Endothelial cell of hepatic sinusoid (primary cell): Measurements from ENCODE around the gene BUB1B.

Source experiments
- in situ Hi-C: cut with HindIII; loops from 2 replicates; pipeline ENCODE4 v1.10.0; 2017; ENCODE audit warnings: low sequenced_read_pairs

BUB1B gene

DNA sequence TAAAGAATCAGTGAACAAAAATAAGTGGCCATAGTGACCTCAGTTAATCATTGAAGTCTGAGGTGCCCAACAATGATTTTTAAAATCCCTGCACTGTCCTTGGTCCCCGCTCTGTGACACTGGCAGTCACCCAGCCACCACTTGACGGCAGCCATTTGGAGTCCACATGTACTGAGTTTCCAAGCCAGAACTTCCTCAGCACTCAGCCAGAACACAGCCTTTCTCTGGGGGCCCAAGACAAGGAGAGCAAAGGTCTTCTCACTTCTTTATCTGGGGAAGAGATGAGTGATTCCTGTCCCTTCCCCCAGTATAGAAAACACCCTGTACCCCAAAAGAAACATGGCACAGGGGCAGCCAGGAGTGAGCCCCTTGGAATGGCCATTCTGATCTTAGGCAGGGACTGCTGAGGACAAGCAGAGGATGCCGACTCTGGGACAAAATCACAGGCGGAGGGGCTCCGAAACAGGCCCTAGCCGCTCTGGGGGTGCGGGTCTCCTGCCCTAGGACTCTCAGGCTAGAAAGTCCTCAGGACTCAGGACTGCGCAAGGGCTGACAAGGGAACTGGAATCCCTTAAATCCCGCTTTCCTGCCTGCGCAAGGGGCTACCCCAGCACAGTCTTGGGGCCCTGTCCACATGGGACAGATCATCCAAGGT lies 90.7 kb downstream of the BUB1B start:
- in situ Hi-C loops, result no loop called here

DNA sequence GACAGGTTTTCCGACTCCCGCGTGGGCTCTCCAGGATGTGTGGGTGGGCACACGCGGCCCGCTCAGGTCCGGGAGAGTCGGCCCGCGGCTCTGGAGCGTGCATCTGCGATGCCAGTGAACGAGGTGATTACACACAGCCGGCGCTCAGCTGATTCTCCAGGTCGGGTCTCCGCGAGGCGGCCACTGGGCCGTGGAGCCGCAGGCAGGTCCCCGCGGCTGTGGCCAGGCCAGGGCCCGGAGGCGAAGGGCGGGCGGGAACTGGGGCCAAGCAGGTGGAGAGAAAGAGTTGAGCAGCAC lies 91.2 kb downstream of the BUB1B start:
- in situ Hi-C loops, result no loop called here

DNA sequence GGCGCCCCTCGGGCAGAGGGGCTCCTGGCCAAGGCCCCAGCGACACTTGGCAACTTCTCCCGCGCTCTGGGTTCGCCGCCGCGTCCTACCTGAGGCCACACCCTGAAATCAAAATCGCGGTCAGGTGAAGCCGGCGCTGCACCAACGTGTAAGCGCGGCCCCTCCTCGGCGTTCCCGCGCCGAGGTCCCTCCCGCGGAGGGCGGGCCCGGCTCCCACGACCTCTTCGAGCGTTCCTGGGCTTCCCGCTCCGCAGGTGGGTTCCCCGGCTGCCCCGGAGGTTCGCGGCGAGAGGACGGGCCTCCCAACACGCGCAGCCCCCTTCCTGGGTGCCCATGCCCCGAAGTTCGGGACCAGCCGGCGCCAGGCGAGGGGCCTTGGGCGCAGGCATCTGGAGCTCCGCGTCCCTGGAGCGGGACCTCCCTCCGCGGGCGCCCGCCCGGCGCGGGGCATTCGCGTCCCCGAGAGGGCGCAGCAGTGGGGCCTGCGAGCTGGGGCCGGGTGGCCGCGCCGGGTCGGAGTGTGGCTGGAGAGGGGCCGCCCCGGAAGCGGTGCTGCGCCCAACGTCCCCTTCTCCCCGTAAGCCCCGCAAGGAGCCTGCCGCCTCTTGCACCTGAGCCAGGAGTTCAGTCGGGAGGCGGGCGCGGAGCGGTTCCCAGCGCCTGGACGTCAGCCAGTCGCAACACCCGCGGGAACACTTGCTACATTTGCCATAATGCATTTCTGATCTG lies 91.7 kb downstream of the BUB1B start:
- in situ Hi-C loops, result no loop called here

DNA sequence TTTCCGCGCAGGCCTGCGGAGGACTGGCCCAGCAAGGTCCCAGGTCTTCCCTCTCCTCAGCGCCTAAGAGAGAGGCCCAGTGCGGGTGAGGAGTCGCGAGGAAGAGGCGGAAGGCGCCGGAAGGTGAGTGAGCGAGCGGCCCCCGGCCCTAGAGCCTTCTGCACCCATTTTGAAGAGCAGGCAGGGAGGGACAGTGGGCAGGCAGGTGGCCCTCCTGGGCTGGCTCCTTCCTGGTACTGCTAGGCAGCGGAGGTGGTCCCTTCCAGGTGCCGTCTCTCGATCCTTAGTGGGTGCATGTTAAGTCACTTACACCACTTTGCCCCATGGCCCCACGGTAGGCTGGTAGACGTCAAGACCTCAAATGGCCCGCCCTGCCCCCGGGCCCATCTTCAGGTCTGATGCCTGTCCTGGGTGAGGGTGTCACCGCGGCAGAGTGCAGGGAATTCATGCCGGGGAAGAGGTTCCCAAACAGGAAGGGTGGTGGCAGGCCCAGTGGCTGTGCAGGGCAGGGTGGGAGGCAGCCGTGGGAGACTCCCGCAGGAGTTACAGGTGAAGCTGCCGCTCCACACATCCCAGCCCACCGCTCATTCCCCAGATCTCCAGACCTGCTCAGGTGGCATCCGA lies 92.4 kb downstream of the BUB1B start:
- in situ Hi-C loops, result no loop called here

DNA sequence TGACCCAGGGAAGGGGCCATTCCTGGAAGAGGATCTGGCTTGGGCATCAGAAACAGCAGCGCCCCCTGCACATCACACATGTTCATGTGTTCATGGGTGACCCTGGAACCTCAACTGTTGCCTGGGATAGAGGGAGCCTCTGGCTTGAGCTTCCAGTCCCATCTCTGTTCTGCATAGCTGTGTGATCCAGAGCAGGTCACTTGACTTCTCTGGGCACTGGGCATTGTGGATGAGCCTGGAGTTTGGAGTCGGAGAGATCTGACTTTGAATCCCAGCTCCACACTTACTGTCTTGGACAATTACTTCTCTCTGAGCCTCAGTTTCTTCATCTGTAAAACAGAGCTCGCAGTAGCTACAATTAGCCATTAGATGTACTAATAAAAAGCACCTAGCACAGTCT lies 93.6 kb downstream of the BUB1B start:
- in situ Hi-C loops, result no loop called here

DNA sequence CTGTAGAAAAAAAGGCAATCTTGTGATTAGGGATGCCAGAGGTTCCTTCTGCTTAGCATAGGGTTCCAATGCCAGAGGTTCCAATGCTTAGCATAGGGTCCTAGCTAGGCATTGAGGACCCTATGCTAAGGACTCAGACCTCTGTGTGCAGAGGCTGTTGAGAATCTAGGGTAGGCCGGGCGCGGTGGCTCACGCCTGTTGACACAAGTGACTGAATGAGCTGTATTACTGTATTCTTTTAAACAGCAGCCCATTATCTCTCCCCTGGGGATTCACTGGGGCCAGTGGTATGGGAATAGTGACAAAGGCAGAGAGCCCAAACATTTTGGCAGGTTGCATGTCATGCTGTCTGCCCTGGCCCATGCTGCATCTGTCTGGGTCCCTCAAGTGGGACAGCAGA lies 94.2 kb downstream of the BUB1B start:
- in situ Hi-C loops, result no loop called here

DNA sequence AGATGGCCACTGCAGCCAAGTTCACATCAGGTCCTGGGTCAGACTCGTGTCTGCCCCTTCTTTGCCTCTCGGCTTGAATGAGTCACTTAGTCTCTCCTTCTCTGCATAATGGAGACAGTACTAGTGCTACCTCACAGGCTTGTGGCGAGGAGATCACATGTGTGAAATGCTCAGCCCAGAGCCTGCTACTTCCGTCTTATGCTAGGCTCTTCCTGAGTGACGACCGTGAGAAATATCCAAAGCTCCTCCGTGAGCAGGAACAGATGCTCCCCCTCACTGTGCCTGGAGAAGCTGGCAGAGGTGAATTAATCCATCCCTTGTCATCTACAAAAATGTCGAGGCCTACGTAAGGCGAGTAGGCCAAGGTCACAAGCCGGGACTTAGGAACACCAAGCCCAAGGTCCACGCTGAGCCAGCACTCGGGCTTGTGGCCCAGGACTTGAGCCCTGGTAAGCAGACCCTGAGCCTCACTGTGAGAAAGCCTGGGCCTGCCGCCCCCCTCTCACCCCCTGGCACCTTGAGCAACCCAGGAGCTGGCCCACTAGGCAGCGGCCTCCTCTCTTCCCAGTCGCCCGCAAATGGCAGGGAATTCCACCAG lies 95.9 kb downstream of the BUB1B start:
- in situ Hi-C loops, result no loop called here

DNA sequence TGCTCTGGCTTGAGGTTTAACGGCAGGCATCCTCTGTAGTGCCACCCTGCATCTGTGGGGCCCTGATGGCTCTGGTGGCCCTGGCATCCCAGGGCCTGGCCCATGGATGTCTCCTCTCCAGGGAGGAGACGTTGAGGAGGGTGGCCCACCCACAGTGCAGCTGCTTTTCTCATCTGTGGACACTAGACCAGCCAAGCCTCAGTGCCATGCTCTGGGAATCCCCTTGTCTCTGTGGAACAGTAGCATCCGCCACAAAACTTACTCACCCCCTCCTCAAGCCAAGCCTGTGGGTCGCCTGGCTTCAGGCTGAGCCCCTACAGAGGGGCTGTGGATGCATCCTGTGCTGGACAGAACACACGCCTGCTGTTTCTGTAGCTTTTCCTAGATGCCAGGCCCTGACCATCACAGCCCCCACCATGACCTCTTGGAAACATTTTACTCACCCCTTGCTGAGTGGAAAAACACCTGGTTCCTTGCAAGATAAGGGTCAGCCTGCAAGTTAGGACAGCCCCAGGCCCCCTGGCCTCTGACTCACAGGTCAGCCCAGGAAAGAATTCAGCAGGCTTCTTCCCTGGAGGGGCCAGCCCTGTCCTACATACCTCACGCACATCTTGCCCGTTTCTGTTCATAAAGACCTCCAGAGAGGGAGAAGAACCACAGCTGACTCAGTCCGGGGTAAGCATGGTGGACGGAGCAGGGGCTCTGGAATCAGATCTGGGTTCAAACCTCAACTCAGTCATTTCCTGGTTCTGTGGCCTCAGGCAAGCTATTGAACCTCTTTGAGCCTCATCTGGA lies 97.0 kb downstream of the BUB1B start:
- in situ Hi-C loops, result no loop called here

DNA sequence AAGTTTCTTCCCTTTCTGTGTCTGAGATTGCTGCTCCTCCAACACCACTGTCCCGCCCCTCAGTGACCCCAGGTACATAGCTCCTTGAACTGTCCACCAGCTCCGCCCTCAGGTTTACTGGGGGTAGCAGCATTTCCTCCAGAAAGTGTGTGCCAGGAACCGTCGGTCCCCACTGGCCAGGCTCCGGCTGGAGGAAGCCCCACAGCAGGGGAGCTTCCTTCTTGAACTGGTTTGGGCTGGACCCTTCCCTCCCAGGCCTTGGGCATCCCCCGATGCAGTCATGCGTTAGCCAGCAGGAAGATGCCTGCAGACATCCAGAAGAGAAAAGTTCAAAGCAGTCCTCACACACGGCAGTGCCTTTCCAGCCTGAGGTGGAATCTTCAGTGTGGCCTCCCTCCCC lies 97.7 kb downstream of the BUB1B start:
- in situ Hi-C loops, result no loop called here

DNA sequence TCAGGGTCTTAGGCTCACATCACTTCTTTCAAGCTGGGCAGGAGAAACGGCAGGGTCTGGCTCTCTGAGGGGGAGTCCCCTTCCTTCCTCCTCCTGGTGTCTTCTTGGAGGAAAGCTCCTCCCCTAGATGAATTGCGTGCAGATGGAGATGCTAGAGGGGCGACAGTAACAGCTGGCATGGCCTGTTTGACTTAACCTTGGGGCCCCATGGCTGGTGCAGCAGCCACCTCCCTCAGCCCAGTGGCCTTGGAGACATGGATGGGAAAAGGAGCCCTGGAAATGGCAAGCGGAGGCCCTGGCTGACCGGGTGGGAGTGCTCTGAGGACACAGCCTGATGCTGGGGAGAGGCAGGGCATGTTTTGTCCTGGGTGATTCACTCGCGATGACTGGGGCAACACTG lies 98.2 kb downstream of the BUB1B start:
- in situ Hi-C loops, result no loop called here

DNA sequence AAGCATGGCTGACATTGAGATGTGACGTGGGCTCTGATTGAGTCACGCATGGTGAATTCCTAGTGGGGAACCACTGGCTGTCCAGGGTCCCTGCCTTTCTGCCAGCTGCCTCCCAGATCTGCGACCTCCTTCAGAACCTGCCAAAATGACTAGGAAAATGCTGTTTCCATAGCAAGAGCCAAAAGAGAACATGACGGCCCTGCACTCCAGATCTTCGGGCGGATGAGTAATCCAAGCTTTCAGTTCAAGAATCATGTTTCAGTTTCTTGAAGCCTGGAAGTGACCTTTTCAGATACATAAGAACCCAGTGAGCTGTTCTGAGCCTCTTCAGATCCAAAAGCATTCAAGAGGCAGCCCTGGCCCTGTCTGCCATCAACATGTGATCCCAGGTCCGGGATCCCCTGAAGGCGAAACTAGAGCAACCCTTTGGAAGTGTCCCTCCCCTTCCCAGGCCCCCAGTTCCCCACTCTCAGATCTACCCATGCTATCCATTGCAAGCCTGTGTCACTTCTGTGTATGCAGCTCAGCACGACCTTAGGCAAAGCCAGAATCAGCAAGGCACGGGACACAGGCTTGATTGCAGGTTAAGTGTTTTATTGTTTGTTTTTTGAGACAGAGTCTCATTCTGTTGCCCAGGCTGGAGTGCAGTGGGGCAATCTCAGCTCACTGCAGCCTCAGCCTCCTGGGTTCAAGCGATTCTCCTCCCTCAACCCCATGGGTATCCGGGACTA lies 102.3 kb downstream of the BUB1B start:
- in situ Hi-C loops, result loop anchor here (5.0 kb wide), 1 partner anchor 101 kb away; the partner anchor contains the start of gene BUB1B

DNA sequence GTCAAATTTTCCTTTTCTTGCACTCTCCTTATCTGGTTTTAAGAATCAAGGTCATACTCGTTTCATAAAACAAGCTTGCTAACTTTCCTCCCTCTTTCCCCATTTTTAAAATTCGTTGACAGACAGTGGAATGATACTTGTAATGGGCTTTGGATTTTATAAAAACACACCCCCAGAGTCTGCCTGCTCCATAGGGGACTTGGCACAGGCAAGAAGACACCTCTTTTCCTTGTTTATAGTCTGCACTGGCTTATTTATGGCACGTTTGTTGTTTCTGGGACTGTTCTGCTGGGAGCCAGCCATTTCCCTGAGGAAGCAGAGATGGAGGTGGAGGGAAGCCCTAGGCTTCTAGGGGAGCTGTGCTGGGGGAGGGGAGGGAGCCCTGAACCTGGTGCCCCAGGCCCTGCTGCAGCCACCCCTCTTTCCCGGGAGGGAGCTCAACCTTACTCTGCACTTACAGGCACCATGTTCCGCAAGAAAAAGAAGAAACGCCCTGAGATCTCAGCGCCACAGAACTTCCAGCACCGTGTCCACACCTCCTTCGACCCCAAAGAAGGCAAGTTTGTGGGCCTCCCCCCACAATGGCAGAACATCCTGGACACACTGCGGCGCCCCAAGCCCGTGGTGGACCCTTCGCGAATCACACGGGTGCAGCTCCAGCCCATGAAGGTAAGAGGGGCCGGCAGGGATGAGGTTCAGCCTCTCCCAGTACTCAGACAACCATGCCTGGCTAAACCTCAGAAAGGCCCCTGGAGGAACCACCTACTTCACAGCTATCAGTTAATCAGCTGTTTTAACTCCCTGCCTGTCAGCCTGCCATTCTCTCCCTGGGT lies 103.7 kb downstream of the BUB1B start:
- in situ Hi-C loops, result loop anchor here (5.0 kb wide), 1 partner anchor 102 kb away; the partner anchor contains the start of gene BUB1B

DNA sequence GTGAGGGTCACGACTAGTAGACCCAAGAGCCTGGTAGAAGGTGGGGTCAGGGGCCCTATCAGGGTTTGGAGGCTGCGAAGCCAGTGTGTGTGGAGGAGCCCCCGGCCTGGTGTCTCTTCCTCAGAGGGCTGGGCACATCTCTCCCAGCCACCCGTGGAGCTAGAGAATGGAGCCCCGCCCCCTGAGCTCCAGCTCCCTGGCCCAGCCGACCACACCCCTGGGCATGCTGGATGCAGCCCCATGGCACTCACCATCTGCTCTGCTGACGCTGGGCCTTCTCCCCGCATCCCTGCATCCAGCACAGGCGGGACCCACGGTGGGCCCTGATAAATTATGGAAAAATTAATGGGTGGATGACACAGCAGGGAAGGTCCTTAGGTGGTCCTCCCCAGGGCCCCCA lies 104.5 kb downstream of the BUB1B start:
- in situ Hi-C loops, result no loop called here

DNA sequence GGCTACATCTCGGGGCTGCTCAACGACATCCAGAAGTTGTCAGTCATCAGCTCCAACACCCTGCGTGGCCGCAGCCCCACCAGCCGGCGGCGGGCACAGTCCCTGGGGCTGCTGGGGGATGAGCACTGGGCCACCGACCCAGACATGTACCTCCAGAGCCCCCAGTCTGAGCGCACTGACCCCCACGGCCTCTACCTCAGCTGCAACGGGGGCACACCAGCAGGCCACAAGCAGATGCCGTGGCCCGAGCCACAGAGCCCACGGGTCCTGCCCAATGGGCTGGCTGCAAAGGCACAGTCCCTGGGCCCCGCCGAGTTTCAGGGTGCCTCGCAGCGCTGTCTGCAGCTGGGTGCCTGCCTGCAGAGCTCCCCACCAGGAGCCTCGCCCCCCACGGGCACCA lies 105.0 kb downstream of the BUB1B start:
- in situ Hi-C loops, result no loop called here

DNA sequence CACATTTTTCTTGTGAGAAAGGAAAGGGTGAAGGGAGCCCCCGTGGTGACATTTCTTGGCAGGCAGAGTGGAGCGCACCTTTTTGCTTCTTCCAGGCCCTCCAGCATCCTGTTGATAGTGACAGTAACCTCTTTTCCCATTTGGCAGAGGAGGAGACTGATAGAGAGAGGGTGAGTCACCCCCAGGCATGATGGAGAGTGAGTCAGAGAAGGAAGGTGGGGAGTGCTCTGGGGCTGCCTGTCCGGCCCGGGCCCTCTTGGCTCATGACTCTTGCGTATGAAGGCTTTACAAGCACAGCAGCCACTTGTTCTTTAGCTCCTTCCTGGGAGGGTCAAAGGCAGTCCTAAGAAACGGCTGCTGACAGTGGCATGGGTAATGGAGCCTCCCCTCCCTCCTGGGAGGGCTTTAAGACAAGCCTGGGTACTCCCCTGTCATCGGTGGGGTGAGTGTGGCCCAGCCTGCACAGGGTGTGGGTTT lies 106.0 kb downstream of the BUB1B start:
- in situ Hi-C loops, result no loop called here

DNA sequence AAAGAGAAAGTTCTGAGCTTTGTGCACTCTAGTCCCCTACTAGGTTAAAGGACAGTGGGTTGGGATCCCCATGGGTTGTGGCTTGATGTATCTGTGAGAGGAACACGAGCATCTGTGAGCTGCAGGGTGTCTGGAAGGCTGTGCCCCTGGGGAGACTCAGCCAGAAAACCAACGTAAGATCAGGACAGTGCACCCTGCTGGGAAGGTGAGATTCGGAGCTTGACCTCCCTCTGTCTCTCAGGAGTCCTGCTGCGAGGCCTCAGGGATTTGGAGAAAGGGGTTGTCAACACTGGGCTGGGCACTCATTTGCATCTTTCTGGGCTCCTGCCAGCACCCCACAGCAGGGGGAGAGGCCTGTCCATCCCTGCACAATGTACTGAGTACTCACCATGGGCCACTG lies 106.8 kb downstream of the BUB1B start:
- in situ Hi-C loops, result no loop called here

DNA sequence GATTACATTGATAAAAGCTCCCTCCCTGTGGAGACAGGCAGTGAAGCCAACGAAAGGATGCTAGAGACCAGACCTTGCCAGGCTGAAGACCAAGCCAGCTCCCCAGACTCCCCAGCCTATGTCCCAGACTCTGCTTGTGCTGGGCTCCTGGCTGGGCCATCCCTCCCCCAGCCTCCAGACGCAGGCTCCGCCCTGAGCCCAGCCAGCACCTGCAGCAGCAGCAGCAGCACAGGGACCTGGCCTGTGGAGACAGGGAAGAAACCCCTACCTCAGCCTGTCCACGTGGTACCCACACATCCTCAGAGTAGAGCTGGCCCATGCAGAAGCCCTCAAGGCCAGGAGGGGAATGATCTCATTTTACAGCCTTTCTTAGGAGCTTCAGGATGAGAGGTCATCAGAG lies 108.7 kb downstream of the BUB1B start:
- in situ Hi-C loops, result loop anchor here (5.0 kb wide), 3 partner anchors 42 to 247 kb away; no protein-coding TSS in a partner anchor

DNA sequence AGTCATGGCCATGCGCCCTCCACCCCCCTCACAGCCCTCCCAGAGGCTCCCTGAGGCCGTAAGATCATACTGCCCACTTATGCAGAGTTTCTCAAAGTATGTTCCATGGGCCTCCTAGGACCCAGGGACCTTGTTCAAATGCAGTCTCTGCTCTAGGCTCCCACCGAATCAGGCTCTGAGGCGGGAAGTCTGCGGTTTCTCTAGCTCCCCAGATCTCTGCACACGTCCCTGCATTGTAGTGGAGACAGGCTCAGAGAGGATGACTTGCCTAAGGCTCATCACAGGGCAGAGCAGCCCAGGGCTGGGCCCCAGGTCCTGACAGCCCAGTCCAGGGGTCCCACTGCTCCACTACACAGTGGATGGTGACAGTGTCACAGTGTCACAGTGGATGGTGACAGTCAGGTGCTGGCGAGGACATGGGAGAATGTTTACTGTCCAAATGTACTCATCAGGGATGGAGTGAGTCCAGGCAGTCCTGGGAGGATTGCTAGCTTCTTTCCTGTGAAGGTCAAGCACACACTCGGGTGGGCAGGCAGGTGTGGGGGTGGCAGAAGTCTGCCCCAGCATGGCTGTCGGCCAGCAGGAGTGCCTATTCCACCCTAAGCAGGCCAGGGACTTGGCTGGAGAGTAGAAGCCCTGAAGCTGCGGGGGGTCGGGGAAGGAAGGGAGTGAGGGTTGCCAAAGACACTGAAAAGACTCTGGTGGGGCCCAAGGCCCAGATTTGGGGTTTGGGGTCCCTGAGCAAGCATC lies 109.6 kb downstream of the BUB1B start:
- in situ Hi-C loops, result loop anchor here (5.0 kb wide), 3 partner anchors 43 to 248 kb away; no protein-coding TSS in a partner anchor
